GM23338 (cell line): ENCODE data around the gene COL8A1. TPM values are rescaled to one million over a fixed set of nuclear protein-coding genes. Genes with fewer than 3 reads are reported as not detected.

Source experiments
- ATAC-seq: fragments of 200-7000 bp; cut with Tn5 transposase; 3 replicates; pipeline ENCODE4 v1.9.1; 2020
- DNase-seq: peaks from one replicate; pipeline ENCODE4 v3.0.0-alpha.2; 2015; ENCODE audit warnings: low spot score
- H2AFZ ChIP-seq: fragments of 200-600 bp; sonication (generic); 2 replicates; pipeline ENCODE4 v1.8.0; 2016; ENCODE audit warnings: antibody characterized with exemption, mild to moderate bottlenecking, moderate library complexity
- H3F3A ChIP-seq: fragments of 200-600 bp; sonication (generic); replicated peaks from 2 replicates; pipeline ENCODE4 v1.8.0; 2017; ENCODE audit warnings: antibody characterized with exemption, mixed run types, low read depth
- H3K27ac ChIP-seq: fragments of 200-600 bp; sonication (generic); 2 replicates; pipeline ENCODE4 v1.6.1; 2016; ENCODE audit warnings: low read depth
- H3K27me3 ChIP-seq: fragments of 200-600 bp; sonication (generic); 2 replicates; pipeline ENCODE4 v1.8.0; 2016; ENCODE audit warnings: mild to moderate bottlenecking, mixed run types, moderate library complexity; ENCODE audit not compliant: insufficient read depth
- H3K36me3 ChIP-seq: fragments of 200-600 bp; sonication (generic); 2 replicates; pipeline ENCODE4 v1.8.0; 2016; ENCODE audit warnings: mild to moderate bottlenecking; ENCODE audit not compliant: insufficient read depth
- H3K4me1 ChIP-seq: fragments of 200-600 bp; sonication (generic); 2 replicates; pipeline ENCODE4 v1.8.0; 2016; ENCODE audit warnings: mild to moderate bottlenecking, moderate library complexity; ENCODE audit not compliant: insufficient read depth
- H3K4me2 ChIP-seq: fragments of 200-600 bp; sonication (generic); 2 replicates; pipeline ENCODE4 v1.7.1; 2017; ENCODE audit warnings: mixed run types
- H3K4me3 ChIP-seq: fragments of 200-600 bp; sonication (generic); 2 replicates; pipeline ENCODE4 v1.6.1; 2016; ENCODE audit warnings: mixed run types
- H3K79me2 ChIP-seq: fragments of 200-600 bp; sonication (generic); replicated peaks from 2 replicates; pipeline ENCODE4 v1.8.0; 2017; ENCODE audit warnings: mild to moderate bottlenecking; ENCODE audit not compliant: insufficient read depth
- H3K9me2 ChIP-seq: fragments of 200-600 bp; sonication (generic); 2 replicates; pipeline ENCODE4 v1.8.0; 2017; ENCODE audit not compliant: insufficient read depth
- H4K20me1 ChIP-seq: fragments of 200-600 bp; sonication (generic); replicated peaks from 2 replicates; pipeline ENCODE4 v1.8.0; 2017; ENCODE audit warnings: mild to moderate bottlenecking; ENCODE audit not compliant: insufficient read depth
- H3K27ac Mint-ChIP-seq: 2 replicates; pipeline ENCODE4 v1.8.0; 2020; ENCODE audit warnings: inconsistent platforms, mild to moderate bottlenecking, moderate library complexity, mixed read lengths
- H3K27me3 Mint-ChIP-seq: 3 replicates; pipeline ENCODE4 v1.8.0; 2022; ENCODE audit warnings: low read depth, mild to moderate bottlenecking, moderate library complexity, mixed read lengths, inconsistent platforms; ENCODE audit not compliant: insufficient read depth, poor library complexity
- H3K36me3 Mint-ChIP-seq: 3 replicates; pipeline ENCODE4 v1.8.0; 2021; ENCODE audit warnings: low read depth, mild to moderate bottlenecking, inconsistent platforms, moderate library complexity, mixed read lengths
- H3K4me1 Mint-ChIP-seq: 3 replicates; pipeline ENCODE4 v1.8.0; 2020; ENCODE audit warnings: mild to moderate bottlenecking, inconsistent platforms, mixed read lengths
- H3K4me3 Mint-ChIP-seq: 3 replicates; pipeline ENCODE4 v1.8.0; 2021; ENCODE audit warnings: moderate library complexity, mild to moderate bottlenecking, inconsistent platforms, mixed read lengths
- H3K9me3 Mint-ChIP-seq: 3 replicates; pipeline ENCODE4 v1.8.0; 2020; ENCODE audit warnings: moderate library complexity, mild to moderate bottlenecking, inconsistent platforms, mixed read lengths
- CTCF ChIP-seq, 2 experiments: fragments of 200-600 bp in 1 of 2; sonication (generic) in 1 of 2; conservative IDR thresholded peaks; 2 replicates each; pipeline versions ENCODE4 v1.5.1 to v1.6.1; 2016 to 2017; ENCODE audit warnings: antibody characterized with exemption in 2 of 2, low read depth in 2 of 2, mild to moderate bottlenecking in 2 of 2, moderate library complexity in 1 of 2
- ETS1 ChIP-seq: IDR thresholded peaks from 2 replicates; pipeline ENCODE4 v1.6.1; 2016; ENCODE audit warnings: antibody characterized with exemption
- EZH2 ChIP-seq: fragments of 200-600 bp; sonication (generic); IDR thresholded peaks from one replicate; pipeline ENCODE4 v1.8.0; 2017; ENCODE audit warnings: antibody characterized with exemption, mild to moderate bottlenecking, low read depth; ENCODE audit not compliant: unreplicated experiment
- EZH2phosphoT487 ChIP-seq: fragments of 200-600 bp; sonication (generic); IDR thresholded peaks from one replicate; pipeline ENCODE4 v1.8.1; 2018; ENCODE audit warnings: antibody characterized with exemption; ENCODE audit not compliant: unreplicated experiment
- JUNB ChIP-seq: IDR thresholded peaks from one replicate; pipeline ENCODE4 v1.6.1; 2016; ENCODE audit warnings: antibody characterized with exemption; ENCODE audit not compliant: unreplicated experiment
- NANOG ChIP-seq: IDR thresholded peaks from 2 replicates; pipeline ENCODE4 v1.6.1; 2016; ENCODE audit warnings: antibody characterized with exemption, borderline replicate concordance
- POLR2AphosphoS5 ChIP-seq: IDR thresholded peaks from 2 replicates; pipeline ENCODE4 v1.6.1; 2016; ENCODE audit warnings: antibody characterized with exemption, low read depth
- REST ChIP-seq: IDR thresholded peaks from one replicate; pipeline ENCODE4 v1.6.1; 2018; ENCODE audit warnings: antibody characterized with exemption; ENCODE audit not compliant: unreplicated experiment
- STAT1 ChIP-seq: IDR thresholded peaks from one replicate; pipeline ENCODE4 v1.6.1; 2016; ENCODE audit warnings: antibody characterized with exemption; ENCODE audit not compliant: unreplicated experiment
- ZNF462 ChIP-seq: fragments of 250-450 bp; sonication (Bioruptor Pico); IDR thresholded peaks from 2 replicates; pipeline ENCODE4 v1.5.0; 2020; ENCODE audit warnings: mild to moderate bottlenecking, moderate library complexity
- polyA plus RNA-seq: library from polyadenylated mRNA; unstranded; fragments of >200 nt; fragmentation: Nextera tagmentation; extraction: Ambion mirVana; gene quantifications from 2 replicates; pipeline ENCODE4 v1.2.1, GENCODE V29; 2016
- total RNA-seq: library from RNA; depleted of rRNA; stranded (reverse); fragments of >200 nt; shearing (Covaris generic); gene quantifications from 2 replicates; pipeline ENCODE4 v1.2.3, GENCODE V29; 2014

The COL8A1 gene
- total and polyA plus RNA-seq, 2 experiments from 2014 or later = 0.26 to 0.97 TPM

GRCh38 chr3:99780749-99781148 is 142.4 kb downstream of the COL8A1 start:
- peaks cover 6% of the 10 kb centered on the region; the same call in 1 of the 2 replicates for H3K4me1 ChIP-seq

GRCh38 chr3:99781761-99782160 is 143.4 kb downstream of the COL8A1 start:
- H2AFZ ChIP-seq = no peak overlapping the region
- H3K27ac ChIP-seq = no peak overlapping the region
- Mint-ChIP-seq H3K27me3 (no peaks in the 10 kb centered on the region), H3K4me3 (no peak overlapping the region), H3K27ac (no peak overlapping the region), H3K9me3 (no peaks in the 10 kb centered on the region), H3K4me1 (peaks cover 5% of the 10 kb centered on the region; the same call in 2 of the 3 replicates), H3K36me3 (no peaks in the 10 kb centered on the region)
- H3F3A ChIP-seq = no peaks in the 10 kb centered on the region
- H3K9me2 ChIP-seq = peaks cover 4% of the 10 kb centered on the region; the same call in 1 of the 2 replicates
- ATAC-seq = no peak
- no peaks in the 10 kb centered on the region for H4K20me1 ChIP-seq
- peaks cover 4% of the 10 kb centered on the region; the same call in 1 of the 2 replicates for H3K4me1 ChIP-seq
- H3K79me2 ChIP-seq = no peaks in the 10 kb centered on the region
- H3K4me2 ChIP-seq = no peak overlapping the region
- no peaks in the 10 kb centered on the region for H3K27me3 ChIP-seq
- no peaks in the 10 kb centered on the region for H3K36me3 ChIP-seq
- no peak for DNase-seq
- H3K4me3 ChIP-seq = no peak overlapping the region
- TF ChIP-seq EZH2phosphoT487 (no peak), REST (no peak), STAT1 (no peak), CTCF (conservative IDR thresholded peaks at IDR 0.05; ENCODE audit: low read depth in 2 of 2) (no peak), ZNF462 (CRISPR knock-in tag) (no peak), JUNB (no peak), POLR2AphosphoS5 (no peak), EZH2 (no peak), ETS1 (no peak)

More at GRCh38 chr3:99780749-99781148, 142.4 kb downstream of the COL8A1 start:
- Histone ChIP-seq H3K9me2 (peaks cover 4% of the 10 kb centered on the region; the same call in 1 of the 2 replicates), H3K4me2 (no peak overlapping the region), H2AFZ (no peak overlapping the region), H3K36me3 (no peaks in the 10 kb centered on the region), H3K79me2 (no peaks in the 10 kb centered on the region), H3K4me3 (no peak overlapping the region), H3K27me3 (no peaks in the 10 kb centered on the region), H3K27ac (no peak overlapping the region), H3F3A (no peaks in the 10 kb centered on the region), H4K20me1 (no peaks in the 10 kb centered on the region)
- H3K4me3 Mint-ChIP-seq = no peak overlapping the region
- ATAC-seq = no peak
- DNase-seq = no peak
- no peak overlapping the region for H3K27ac Mint-ChIP-seq
- H3K27me3 Mint-ChIP-seq = no peaks in the 10 kb centered on the region
- H3K4me1 Mint-ChIP-seq = peaks cover 6% of the 10 kb centered on the region; the same call in 2 of the 3 replicates
- TF ChIP-seq NANOG = no peak
- no peaks in the 10 kb centered on the region for H3K9me3 Mint-ChIP-seq
- H3K36me3 Mint-ChIP-seq = no peaks in the 10 kb centered on the region
